Tibial artery (tissue), 4 donors: ENCODE measurements around the gene ACTL10.

Experiments
- DNase-seq, 2 donors: peaks; one replicate each; pipeline ENCODE4 v3.0.0-alpha.2; 2019
- H3K27ac ChIP-seq, 2 donors: fragments of 200-600 bp; sonication (generic) in 1 of 2; 1 replicate in 1 of 2; 2 replicates in 1 of 2; pipeline ENCODE4 v1.5.1; 2018 to 2019; ENCODE audit warnings: mild to moderate bottlenecking in 1 of 2
- H3K27me3 ChIP-seq, 2 donors: fragments of 200-600 bp; sonication (generic) in 1 of 2; one replicate each; pipeline versions ENCODE4 v1.5.1 to v1.6.0; 2016 to 2019
- H3K36me3 ChIP-seq, 3 donors: fragments of 200-600 bp; sonication (generic) in 2 of 3; one replicate each; pipeline ENCODE4 v1.5.1; 2016 to 2019; ENCODE audit warnings: mild to moderate bottlenecking in 2 of 3
- H3K4me1 ChIP-seq, 4 donors: fragments of 200-600 bp; sonication (generic) in 2 of 4; 1 replicate in 3 of 4; 2 replicates in 1 of 4; pipeline ENCODE4 v1.5.1; 2016 to 2019
- H3K4me3 ChIP-seq, 2 donors: fragments of 200-600 bp; sonication (generic) in 1 of 2; 1 replicate in 1 of 2; 2 replicates in 1 of 2; pipeline ENCODE4 v1.5.1; 2018 to 2019; ENCODE audit warnings: mild to moderate bottlenecking in 2 of 2
- H3K9me3 ChIP-seq, 3 donors: fragments of 200-600 bp; sonication (generic) in 1 of 3; one replicate each; pipeline ENCODE4 v1.5.1; 2016 to 2019
- intact Hi-C: fragments of 100-400 bp; cut with DNase I; formaldehyde crosslinking; loops from one replicate; pipeline ENCODE4 v1.15.0; 2023; ENCODE audit warnings: low total_unique reads
- TF ChIP-seq, protein P1 (sequence below), 2 experiments: fragments of 200-600 bp in 1 of 2; fragments of 450-650 bp in 1 of 2; IDR thresholded peaks; one replicate each; pipeline ENCODE4 v1.5.1; 2017 to 2019; ENCODE audit warnings: antibody characterized with exemption in 2 of 2, mild to moderate bottlenecking in 1 of 2, moderate library complexity in 1 of 2

Gene ACTL10

GRCh38 chr20:33636776-33637175 is 30.0 kb upstream of the ACTL10 start:
- no peaks in the 10 kb centered on the region for H3K27me3 ChIP-seq
- no peak for DNase-seq
- intact Hi-C loops, result no loop called here
- TF ChIP-seq, protein P1, sequence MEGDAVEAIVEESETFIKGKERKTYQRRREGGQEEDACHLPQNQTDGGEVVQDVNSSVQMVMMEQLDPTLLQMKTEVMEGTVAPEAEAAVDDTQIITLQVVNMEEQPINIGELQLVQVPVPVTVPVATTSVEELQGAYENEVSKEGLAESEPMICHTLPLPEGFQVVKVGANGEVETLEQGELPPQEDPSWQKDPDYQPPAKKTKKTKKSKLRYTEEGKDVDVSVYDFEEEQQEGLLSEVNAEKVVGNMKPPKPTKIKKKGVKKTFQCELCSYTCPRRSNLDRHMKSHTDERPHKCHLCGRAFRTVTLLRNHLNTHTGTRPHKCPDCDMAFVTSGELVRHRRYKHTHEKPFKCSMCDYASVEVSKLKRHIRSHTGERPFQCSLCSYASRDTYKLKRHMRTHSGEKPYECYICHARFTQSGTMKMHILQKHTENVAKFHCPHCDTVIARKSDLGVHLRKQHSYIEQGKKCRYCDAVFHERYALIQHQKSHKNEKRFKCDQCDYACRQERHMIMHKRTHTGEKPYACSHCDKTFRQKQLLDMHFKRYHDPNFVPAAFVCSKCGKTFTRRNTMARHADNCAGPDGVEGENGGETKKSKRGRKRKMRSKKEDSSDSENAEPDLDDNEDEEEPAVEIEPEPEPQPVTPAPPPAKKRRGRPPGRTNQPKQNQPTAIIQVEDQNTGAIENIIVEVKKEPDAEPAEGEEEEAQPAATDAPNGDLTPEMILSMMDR (IDR thresholded peaks at IDR 0.05), result no peak
- no peaks in the 10 kb centered on the region for H3K9me3 ChIP-seq
- no peak overlapping the region for H3K27ac ChIP-seq
- no peaks in the 10 kb centered on the region for H3K4me1 ChIP-seq
- no peak overlapping the region for H3K4me3 ChIP-seq
- peaks cover 51 to 81% (median 61%) of the 10 kb centered on the region in 3 donors for H3K36me3 ChIP-seq

DNA sequence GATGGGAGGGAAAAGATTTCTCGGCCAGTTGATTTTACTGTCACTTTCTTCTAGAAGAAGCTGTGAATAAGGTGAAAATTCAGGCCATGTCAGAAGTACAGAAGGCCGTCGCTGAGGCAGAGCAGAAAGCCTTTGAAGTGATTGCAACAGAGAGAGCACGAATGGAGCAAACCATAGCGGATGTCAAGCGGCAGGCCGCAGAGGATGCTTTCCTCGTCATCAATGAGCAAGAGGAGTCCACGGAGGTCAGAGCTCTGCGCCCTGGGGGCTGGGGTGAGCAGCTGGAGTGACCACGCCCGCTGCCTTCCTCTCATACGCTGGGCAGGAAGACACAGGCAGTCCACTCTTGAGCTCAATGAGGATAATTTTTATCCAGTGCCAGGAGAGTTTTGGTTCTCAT is 26.5 kb upstream of the ACTL10 start:
- no peaks in the 10 kb centered on the region for H3K9me3 ChIP-seq
- intact Hi-C loops, result no loop called here
- H3K27me3 ChIP-seq, result no peaks in the 10 kb centered on the region
- H3K4me1 ChIP-seq, result no peaks in the 10 kb centered on the region
- peaks cover 53 to 93% (median 59%) of the 10 kb centered on the region in 3 donors for H3K36me3 ChIP-seq
- no peak for DNase-seq
- no peak overlapping the region for H3K4me3 ChIP-seq
- H3K27ac ChIP-seq, result no peak overlapping the region
- TF ChIP-seq, protein P1 (IDR thresholded peaks at IDR 0.05), result no peak

DNA sequence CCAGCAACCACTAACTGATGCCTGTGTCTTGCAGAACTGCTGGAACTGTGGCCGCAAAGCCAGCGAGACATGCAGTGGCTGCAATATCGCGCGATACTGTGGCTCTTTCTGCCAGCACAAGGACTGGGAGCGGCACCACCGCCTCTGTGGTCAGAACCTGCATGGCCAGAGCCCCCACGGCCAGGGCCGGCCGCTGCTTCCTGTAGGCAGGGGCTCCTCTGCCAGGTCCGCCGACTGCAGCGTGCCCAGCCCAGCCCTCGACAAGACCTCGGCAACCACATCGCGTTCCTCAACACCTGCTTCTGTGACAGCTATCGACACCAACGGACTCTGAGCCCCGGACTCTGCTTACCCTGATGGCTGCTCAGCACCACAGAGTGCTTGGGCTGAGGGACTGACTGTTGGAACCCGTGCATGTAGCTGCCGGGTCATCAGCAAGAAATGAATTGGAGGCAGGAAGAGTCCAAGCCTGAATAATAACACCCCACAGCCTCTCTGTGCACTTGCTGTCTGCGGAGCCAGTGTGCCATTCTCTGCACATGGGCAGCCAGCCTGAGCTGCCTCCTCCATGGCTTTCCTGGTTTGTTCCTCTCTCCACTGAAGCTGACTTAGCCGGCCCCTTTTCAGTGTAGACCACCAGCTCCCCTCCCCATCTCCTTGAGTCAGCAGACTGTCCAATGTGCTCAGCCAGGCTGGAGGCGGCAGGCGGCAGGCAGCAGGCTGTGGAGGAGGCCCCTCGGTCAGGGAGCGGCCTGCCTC is 22.3 kb upstream of the ACTL10 start:
- H3K4me1 ChIP-seq, result peaks cover 0 to 34% (median 27%) of the 10 kb centered on the region in 4 donors
- intact Hi-C loops, result no loop called here
- DNase-seq, result no peak
- peaks cover 28 to 63% (median 35%) of the 10 kb centered on the region in 3 donors for H3K36me3 ChIP-seq
- H3K27me3 ChIP-seq, result no peaks in the 10 kb centered on the region
- TF ChIP-seq, protein P1 (IDR thresholded peaks at IDR 0.05), result no peak
- H3K27ac ChIP-seq, result no peak overlapping the region
- H3K4me3 ChIP-seq, result no peak overlapping the region
- H3K9me3 ChIP-seq, result no peaks in the 10 kb centered on the region

- H3K27ac ChIP-seq, result no peak overlapping the region
- intact Hi-C loops, result no loop called here
Measured at GRCh38 chr20:33645072-33645358, 21.7 kb upstream of the ACTL10 start.

DNA sequence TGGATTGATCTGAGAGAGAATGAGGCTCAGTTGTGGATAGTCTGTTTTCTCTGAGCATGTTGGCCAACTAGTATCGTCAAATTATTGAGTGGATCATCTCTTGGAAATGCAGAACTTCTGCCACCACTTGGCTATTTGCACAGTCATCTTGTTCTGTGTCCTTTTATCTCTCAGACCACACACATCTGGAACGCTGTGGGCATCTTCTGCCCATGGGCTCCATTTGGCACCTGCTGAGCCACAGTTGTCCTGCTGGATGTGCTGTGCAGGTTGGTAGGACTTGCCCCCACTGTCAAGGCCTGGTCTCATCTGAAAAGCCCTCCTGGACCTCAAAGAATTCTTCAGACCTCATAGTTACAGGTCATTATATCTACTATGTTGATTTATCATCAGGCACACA is 21.3 kb upstream of the ACTL10 start:
- H3K27me3 ChIP-seq, result no peaks in the 10 kb centered on the region
- no peak for DNase-seq
- intact Hi-C loops, result no loop called here
- H3K36me3 ChIP-seq, result peaks cover 19 to 54% (median 26%) of the 10 kb centered on the region in 3 donors
- H3K9me3 ChIP-seq, result no peaks in the 10 kb centered on the region
- TF ChIP-seq, protein P1 (IDR thresholded peaks at IDR 0.05), result no peak
- H3K4me3 ChIP-seq, result no peak overlapping the region
- H3K27ac ChIP-seq, result no peak overlapping the region
- H3K4me1 ChIP-seq, result peaks cover 0 to 36% (median 29%) of the 10 kb centered on the region in 4 donors

More at GRCh38 chr20:33645072-33645358, 21.7 kb upstream of the ACTL10 start:
- TF ChIP-seq, protein P1 (IDR thresholded peaks at IDR 0.05), result no peak
- peaks cover 0 to 36% (median 29%) of the 10 kb centered on the region in 4 donors for H3K4me1 ChIP-seq
- H3K9me3 ChIP-seq, result no peaks in the 10 kb centered on the region
- no peak for DNase-seq
- H3K4me3 ChIP-seq, result no peak overlapping the region
- peaks cover 23 to 58% (median 30%) of the 10 kb centered on the region in 3 donors for H3K36me3 ChIP-seq
- H3K27me3 ChIP-seq, result no peaks in the 10 kb centered on the region
